GM19397 (cell line): Measurements from ENCODE around the gene POU6F1.
"Not testable (repeated sequence)": the region's sequence is repeated elsewhere in the genome, so short reads cannot be mapped to it uniquely, and the experiment has no call there.

Experiments
- ATAC-seq: cut with Tn5 transposase; IDR thresholded peaks from one replicate; pipeline ENCODE4 v1.9.1; 2021; ENCODE audit warnings: mild to moderate bottlenecking, moderate library complexity; ENCODE audit not compliant: unreplicated experiment

The POU6F1 gene

GRCh38 chr12:51229116-51229809, 11.4 kb upstream of the POU6F1 start:
- ATAC-seq, result no peak

GRCh38 chr12:51227962-51228361, 10.1 kb upstream of the POU6F1 start:
- no peak for ATAC-seq

- ATAC-seq, result not testable (repeated sequence)
Observed at GRCh38 chr12:51227112-51227511, 9.2 kb upstream of the POU6F1 start.

GRCh38 chr12:51225771-51226170, 7.9 kb upstream of the POU6F1 start:
- no peak for ATAC-seq

GRCh38 chr12:51225234-51225633, 7.4 kb upstream of the POU6F1 start:
- ATAC-seq, result no peak

GRCh38 chr12:51224625-51225024, 6.8 kb upstream of the POU6F1 start:
- ATAC-seq, result no peak

- ATAC-seq, result no peak
Observed at GRCh38 chr12:51222461-51222860, 4.6 kb upstream of the POU6F1 start.

- not testable (repeated sequence) for ATAC-seq
Observed at GRCh38 chr12:51219857-51220256, 2.0 kb upstream of the POU6F1 start.

- ATAC-seq, result no peak
Observed at GRCh38 chr12:51219322-51219721, 1.5 kb upstream of the POU6F1 start.

GRCh38 chr12:51218607-51219161, 822 bp upstream of the POU6F1 start:
- ATAC-seq, result no peak

GRCh38 chr12:51217133-51217967, 512 bp downstream of the POU6F1 start:
- ATAC-seq, result peak; percentile 58

GRCh38 chr12:51216642-51217041, 1.2 kb downstream of the POU6F1 start:
- ATAC-seq, result no peak

- ATAC-seq, result no peak
Observed at GRCh38 chr12:51214895-51215294, 3.0 kb downstream of the POU6F1 start.

- no peak for ATAC-seq
Observed at GRCh38 chr12:51210690-51211395, 7.0 kb downstream of the POU6F1 start.

- no peak for ATAC-seq
Observed at GRCh38 chr12:51209259-51209658, 8.6 kb downstream of the POU6F1 start.

- no peak for ATAC-seq
Observed at GRCh38 chr12:51208016-51208660, 9.7 kb downstream of the POU6F1 start.

- ATAC-seq, result no peak
Observed at GRCh38 chr12:51205350-51205749, 12.5 kb downstream of the POU6F1 start.

GRCh38 chr12:51202718-51203117, 15.1 kb downstream of the POU6F1 start:
- no peak for ATAC-seq

GRCh38 chr12:51200806-51201205, 17.1 kb downstream of the POU6F1 start:
- ATAC-seq, result no peak

- no peak for ATAC-seq
Observed at GRCh38 chr12:51200156-51200555, 17.7 kb downstream of the POU6F1 start.
